ENCODE data around the gene DNAJC6. TPM values are rescaled to one million over a fixed set of nuclear protein-coding genes. Genes with fewer than 3 reads are reported as not detected.

DNAJC6 gene
- total RNA-seq, 1 experiment from 2014 or later, result 3.1 TPM

- Mint-ChIP-seq H3K4me3 (ENCODE audit: low read depth, unreplicated experiment) (no peak overlapping the region), H3K27ac (ENCODE audit: unreplicated experiment) (peak overlapping the region; percentile 24), H3K4me1 (ENCODE audit: low read depth, unreplicated experiment) (peaks cover 15% of the 10 kb centered on the region), H3K9me3 (ENCODE audit: low read depth, unreplicated experiment) (no peaks in the 10 kb centered on the region), H3K36me3 (ENCODE audit: insufficient read depth, unreplicated experiment) (peaks cover 4% of the 10 kb centered on the region), H3K27me3 (ENCODE audit: unreplicated experiment) (no peaks in the 10 kb centered on the region)
- DNase-seq, result no peak
- CTCF ChIA-PET, result no interaction called here
- intact Hi-C loops (cut with micrococcal nuclease; ENCODE audit: unreplicated experiment), result no loop called here
- BruUV-seq (replicated peaks), result no TSS peak
- TF ChIP-seq CTCF (IDR thresholded peaks at IDR 0.05; ENCODE audit: unreplicated experiment), result no peak
These were observed 98.5 kb downstream of the DNAJC6 start for GRCh38 chr1:65407877-65408276.

GRCh38 chr1:65409314-65409713 is 100.0 kb downstream of the DNAJC6 start:
- no peak for DNase-seq
- CTCF ChIA-PET, result interaction anchor here (1.0 kb wide), 1 partner anchor 11 kb away, joined by 5 read pairs; the partner anchor contains the start of genes LEPR and LEPROT
- intact Hi-C loops (cut with micrococcal nuclease; ENCODE audit: unreplicated experiment), result no loop called here
- BruUV-seq (replicated peaks), result no TSS peak
- Mint-ChIP-seq H3K36me3 (ENCODE audit: insufficient read depth, unreplicated experiment) (peaks cover 4% of the 10 kb centered on the region), H3K4me3 (ENCODE audit: low read depth, unreplicated experiment) (no peak overlapping the region), H3K4me1 (ENCODE audit: low read depth, unreplicated experiment) (peaks cover 29% of the 10 kb centered on the region), H3K9me3 (ENCODE audit: low read depth, unreplicated experiment) (no peaks in the 10 kb centered on the region), H3K27ac (ENCODE audit: unreplicated experiment) (no peak overlapping the region), H3K27me3 (ENCODE audit: unreplicated experiment) (no peaks in the 10 kb centered on the region)
- no peak for TF ChIP-seq CTCF (IDR thresholded peaks at IDR 0.05; ENCODE audit: unreplicated experiment)

DNA sequence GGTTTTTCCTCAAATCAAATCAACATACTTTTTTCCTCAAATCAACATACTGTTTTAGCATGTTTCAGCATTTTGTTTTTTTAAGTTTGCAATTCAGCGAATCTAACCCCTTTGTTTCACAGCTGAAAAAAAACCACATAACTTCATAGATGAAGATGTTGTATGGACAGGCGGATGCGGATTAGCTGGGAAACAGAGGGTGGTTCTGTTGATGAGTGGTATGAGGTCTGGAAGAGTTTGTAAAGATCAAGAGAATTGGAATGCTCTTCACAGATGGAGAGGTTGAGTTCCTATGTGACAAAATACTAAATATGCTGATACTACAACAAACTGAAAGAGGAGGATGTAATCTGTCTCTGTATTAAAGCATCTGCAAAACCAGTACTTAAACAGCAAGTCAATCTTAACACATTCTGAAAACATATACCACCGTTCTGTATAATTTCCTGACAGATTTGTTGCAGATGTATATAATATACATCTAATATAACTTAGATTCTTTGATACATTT is 100.5 kb downstream of the DNAJC6 start:
- peaks cover 4% of the 10 kb centered on the region for H3K36me3 Mint-ChIP-seq (ENCODE audit: insufficient read depth, unreplicated experiment)
- H3K27ac Mint-ChIP-seq (ENCODE audit: unreplicated experiment), result no peak overlapping the region
- no TSS peak for BruUV-seq (replicated peaks)
- H3K4me3 Mint-ChIP-seq (ENCODE audit: low read depth, unreplicated experiment), result no peak overlapping the region
- no peaks in the 10 kb centered on the region for H3K27me3 Mint-ChIP-seq (ENCODE audit: unreplicated experiment)
- DNase-seq, result no peak
- CTCF ChIA-PET, result interaction anchor here (1.0 kb wide), 1 partner anchor 10 kb away, joined by 5 read pairs; the partner anchor contains the start of genes LEPR and LEPROT
- H3K4me1 Mint-ChIP-seq (ENCODE audit: low read depth, unreplicated experiment), result peaks cover 29% of the 10 kb centered on the region
- intact Hi-C loops (cut with micrococcal nuclease; ENCODE audit: unreplicated experiment), result no loop called here
- H3K9me3 Mint-ChIP-seq (ENCODE audit: low read depth, unreplicated experiment), result no peaks in the 10 kb centered on the region
- TF ChIP-seq CTCF (IDR thresholded peaks at IDR 0.05; ENCODE audit: unreplicated experiment), result no peak

- no peak for TF ChIP-seq CTCF (IDR thresholded peaks at IDR 0.05; ENCODE audit: unreplicated experiment)
- no peak for DNase-seq
- Mint-ChIP-seq H3K27me3 (ENCODE audit: unreplicated experiment) (no peaks in the 10 kb centered on the region), H3K27ac (ENCODE audit: unreplicated experiment) (no peak overlapping the region), H3K9me3 (ENCODE audit: low read depth, unreplicated experiment) (no peaks in the 10 kb centered on the region), H3K36me3 (ENCODE audit: insufficient read depth, unreplicated experiment) (peaks cover 4% of the 10 kb centered on the region), H3K4me3 (ENCODE audit: low read depth, unreplicated experiment) (no peak overlapping the region), H3K4me1 (ENCODE audit: low read depth, unreplicated experiment) (peaks cover 33% of the 10 kb centered on the region)
- CTCF ChIA-PET, result interaction anchor here (1.2 kb wide), 1 partner anchor 12 kb away, joined by 3 read pairs; no protein-coding TSS in a partner anchor
- intact Hi-C loops (cut with micrococcal nuclease; ENCODE audit: unreplicated experiment), result no loop called here
- no TSS peak for BruUV-seq (replicated peaks)
These were observed 103.1 kb downstream of the DNAJC6 start for GRCh38 chr1:65412256-65412983.

Data from Calu3 (cell line).